A549 treated with dexamethasone at 1 μM for 4 hours (cell line): ENCODE data around the gene SLC25A11. TPM values are rescaled to one million over a fixed set of nuclear protein-coding genes. Genes with fewer than 3 reads are reported as not detected.

Source experiments
- total RNA-seq: library from RNA; stranded (reverse); fragments of 200-300 nt; extraction: Qiagen RNA extraction; gene quantifications from 5 replicates; pipeline ENCODE4 v1.2.3, GENCODE V29; 2022

SLC25A11 gene, protein sequence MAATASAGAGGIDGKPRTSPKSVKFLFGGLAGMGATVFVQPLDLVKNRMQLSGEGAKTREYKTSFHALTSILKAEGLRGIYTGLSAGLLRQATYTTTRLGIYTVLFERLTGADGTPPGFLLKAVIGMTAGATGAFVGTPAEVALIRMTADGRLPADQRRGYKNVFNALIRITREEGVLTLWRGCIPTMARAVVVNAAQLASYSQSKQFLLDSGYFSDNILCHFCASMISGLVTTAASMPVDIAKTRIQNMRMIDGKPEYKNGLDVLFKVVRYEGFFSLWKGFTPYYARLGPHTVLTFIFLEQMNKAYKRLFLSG
- 45.9 to 69.3 TPM (median 67.6 TPM) in 5 replicates for total RNA-seq

DNA sequence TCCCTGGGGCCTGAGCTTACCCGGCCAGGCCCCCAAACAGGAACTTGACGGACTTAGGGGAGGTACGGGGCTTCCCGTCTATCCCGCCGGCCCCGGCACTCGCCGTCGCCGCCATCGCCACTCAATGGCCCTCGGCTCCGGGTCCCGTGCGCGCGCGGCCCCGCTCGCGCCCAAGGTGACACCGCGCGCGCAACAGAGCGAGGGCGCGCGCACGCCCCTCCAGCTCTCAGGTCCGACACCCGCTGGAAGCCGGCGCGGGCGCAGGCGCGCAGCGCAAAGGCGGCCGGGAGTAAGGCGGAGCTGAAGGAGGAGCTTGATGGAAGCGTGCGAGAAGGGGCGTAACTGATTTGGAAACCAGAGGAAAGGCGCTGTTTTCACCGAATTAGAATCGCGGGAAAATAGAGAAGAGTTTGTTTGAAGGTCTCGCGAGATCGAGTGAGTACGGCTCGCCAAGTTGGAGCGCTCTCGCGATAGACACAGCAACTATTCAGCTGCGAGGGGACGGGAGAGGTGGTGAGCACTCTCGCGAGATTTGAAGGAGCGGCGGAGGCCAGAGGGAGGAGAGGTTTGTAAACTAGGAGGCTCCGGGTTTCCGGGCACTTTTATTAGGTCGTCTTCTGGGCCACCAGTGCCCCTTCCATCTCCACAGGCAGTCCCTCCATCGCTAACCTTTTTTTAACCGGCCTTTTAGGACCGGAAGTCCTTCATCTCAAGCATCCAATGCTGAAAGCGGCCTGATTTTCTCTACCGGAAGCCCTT is at the start of gene SLC25A11, which contains the start of gene RNF167:
SLC25A11 (minus strand) TSS at position 251 of the 759 bp plus-strand sequence; CDS start at position 115, 136 bp downstream.
RNF167 (plus strand) TSS at position 473 of the 759 bp plus-strand sequence. CDS start 642 bp downstream, outside the sequence.

GRCh38 chr17:4986951-4987766 is 47.3 kb upstream of the SLC25A11 start, which contains the start of gene CAMTA2:
Gene CAMTA2, minus strand, starts transcription at chr17:4987675. Its CDS starts 1,453 bp downstream, at chr17:4986222.

GRCh38 chr17:4967539-4968485 is 28.0 kb upstream of the SLC25A11 start, which contains the start of gene SPAG7:
Gene SPAG7, minus strand, starts transcription at chr17:4967817. Its CDS starts 13 bp downstream, at chr17:4967804.

DNA sequence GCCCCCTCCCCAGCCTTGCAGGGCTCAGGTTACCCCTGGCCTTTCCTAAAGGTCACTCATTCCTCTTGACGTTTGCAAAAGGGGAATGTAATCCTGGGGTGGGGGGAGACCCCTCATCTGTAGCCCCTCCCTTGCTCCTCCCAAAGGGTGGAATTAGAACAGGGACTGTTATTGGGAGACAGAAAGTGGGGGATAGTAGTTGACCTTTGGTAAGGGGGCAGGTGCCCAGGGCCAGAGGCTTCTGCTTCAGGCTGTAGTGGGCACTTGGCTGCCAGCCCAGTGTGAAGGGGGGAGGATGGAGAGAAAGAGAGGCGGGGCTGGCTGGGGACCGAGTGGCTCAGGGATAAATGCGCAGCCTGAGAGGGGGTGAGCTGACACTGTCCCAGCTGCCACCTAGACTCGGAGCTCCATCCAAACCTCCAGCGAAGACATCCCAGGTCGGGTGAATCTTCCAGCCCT is 10.9 kb upstream of the SLC25A11 start, which contains the start of gene ENO3:
ENO3 (plus strand) TSS at position 374 of the 459 bp plus-strand sequence. CDS start 711 bp downstream, outside the sequence.

GRCh38 chr17:4948166-4948930 is 8.5 kb upstream of the SLC25A11 start, which contains the start of gene PFN1:
Gene PFN1, minus strand, starts transcription at chr17:4948530. Its CDS starts 136 bp downstream, at chr17:4948394.

DNA sequence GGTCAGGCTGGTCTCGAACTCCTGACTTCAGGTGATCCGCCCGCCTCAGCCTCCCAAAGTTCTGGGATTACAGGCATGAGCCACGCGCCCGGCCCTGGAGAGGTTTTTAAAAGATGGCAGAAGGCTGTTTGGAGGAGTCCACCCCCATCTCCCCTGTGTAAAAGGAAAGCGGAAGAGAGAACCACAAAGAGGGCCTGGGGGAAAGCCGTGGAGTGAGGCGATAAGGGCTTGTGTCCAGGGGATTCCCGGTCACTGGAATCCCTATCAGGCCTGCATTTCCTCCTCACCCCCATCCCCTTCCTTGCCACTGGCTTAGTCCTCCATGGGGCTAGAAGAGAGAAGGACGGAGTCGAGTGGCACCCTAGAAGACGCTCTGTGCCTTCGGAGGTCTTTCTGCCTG is 7.9 kb downstream of the SLC25A11 start, which contains the start of gene GP1BA:
GP1BA (plus strand) TSS at position 315 of the 400 bp plus-strand sequence. CDS start 328 bp downstream, outside the sequence.

DNA sequence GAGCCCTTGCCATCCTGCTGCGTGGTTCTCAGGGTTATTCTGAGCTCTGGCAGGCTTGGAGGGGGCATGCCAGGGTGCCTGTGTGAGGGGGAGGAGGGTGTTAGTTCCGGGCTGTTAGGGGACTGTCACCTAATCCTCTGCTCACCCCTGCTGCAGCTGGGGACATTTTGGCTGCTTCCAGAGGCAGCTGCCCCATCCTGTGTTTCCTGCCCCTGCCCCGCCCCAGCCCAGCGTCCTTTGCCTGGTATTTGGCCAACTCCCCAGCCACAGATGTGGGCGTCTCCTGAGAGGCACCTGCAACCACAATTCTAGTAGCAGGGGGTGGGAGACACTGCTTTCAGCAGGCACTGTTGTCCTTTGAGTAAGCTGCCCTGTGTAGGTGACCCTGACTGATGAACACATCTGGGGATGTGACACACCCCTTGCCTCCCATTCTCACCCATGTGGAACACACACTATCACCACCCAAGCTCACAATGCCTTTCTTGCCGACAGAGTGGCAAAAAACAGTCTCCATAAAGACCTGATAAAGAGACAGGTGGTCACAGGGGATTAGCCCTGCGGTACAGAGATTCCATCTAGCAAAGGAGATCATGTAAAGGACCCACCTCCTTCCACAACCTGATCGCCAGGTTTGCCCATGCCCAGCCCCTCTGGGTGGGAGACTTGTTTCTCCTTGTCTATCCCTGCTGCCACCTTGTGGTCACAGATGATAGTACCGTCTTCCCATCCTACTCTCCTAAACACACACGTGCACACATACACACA is 36.6 kb downstream of the SLC25A11 start, which contains the start of gene CHRNE:
CHRNE (minus strand) TSS at position 48 of the 768 bp plus-strand sequence; CDS start at position 13, 35 bp downstream.

DNA sequence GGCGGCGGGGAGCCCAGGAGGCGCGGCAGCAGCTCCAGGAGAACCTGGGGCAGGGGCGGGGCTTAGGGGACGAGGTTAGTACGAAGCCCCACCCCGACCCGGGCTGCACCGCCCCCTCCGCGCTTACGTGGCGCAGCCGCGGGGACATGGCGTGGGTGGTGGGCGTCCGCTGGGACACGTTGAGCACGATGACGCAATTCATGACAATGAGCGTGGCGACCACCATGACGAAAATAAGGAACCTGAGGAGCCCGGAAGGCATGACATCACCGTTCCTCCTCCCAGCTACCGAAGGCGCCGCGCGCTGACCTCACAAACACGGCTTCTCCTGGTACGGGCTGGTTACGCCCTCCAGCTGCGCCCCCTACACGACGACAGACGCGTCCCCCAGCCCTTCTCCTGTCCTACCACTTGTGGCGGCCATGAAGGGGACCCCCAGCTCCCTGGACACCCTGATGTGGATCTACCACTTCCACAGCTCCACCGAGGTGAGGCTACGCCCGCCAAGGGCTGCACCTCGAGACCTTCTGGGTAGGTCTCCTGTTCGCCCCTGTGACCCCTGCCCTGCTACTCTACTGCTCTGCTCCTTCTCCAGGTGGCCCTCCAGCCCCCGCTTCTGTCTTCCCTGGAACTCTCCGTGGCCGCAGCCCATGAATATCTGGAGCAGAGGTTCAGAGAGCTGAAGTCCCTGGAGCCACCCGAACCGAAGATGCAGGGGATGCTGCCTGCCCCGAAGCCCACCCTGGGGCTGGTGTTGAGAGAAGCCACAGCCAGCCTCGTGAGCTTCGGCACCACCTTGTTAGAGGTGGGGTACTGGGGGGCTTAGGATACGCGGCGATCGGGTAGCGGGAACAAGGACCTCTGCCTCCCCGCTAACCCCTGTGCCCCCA is 40.3 kb downstream of the SLC25A11 start, which contains the start of gene C17orf107:
C17orf107 (plus strand) TSS at position 196 of the 890 bp plus-strand sequence; CDS start at position 423, 227 bp downstream.

Other genes with a start within 250 kb of the SLC25A11 start
- 53.4 to 77.7 TPM (median 76.7 TPM) in 5 replicates for gene PELP1, start 235.9 kb downstream of the SLC25A11 start, total RNA-seq
- gene ARRB2, start 229.4 kb downstream of the SLC25A11 start, total RNA-seq: 46.9 to 68.9 TPM (median 57.2 TPM) in 5 replicates
- 36.7 to 41.6 TPM (median 39.5 TPM) in 5 replicates for gene MED11, start 208.6 kb downstream of the SLC25A11 start, total RNA-seq
- gene ZMYND15, start 200.2 kb downstream of the SLC25A11 start, total RNA-seq: 0.32 to 0.52 TPM (median 0.40 TPM) in 5 replicates
- gene CXCL16, start 200.1 kb downstream of the SLC25A11 start, total RNA-seq: 13.7 to 21.8 TPM (median 21.1 TPM) in 5 replicates
- 0.34 to 1.2 TPM (median 0.66 TPM) in 5 replicates for gene TM4SF5, start 168.2 kb downstream of the SLC25A11 start, total RNA-seq
- 0.81 to 1.2 TPM (median 1.0 TPM) in 5 replicates for gene VMO1, start 153.7 kb downstream of the SLC25A11 start, total RNA-seq
- not detected in 5 replicates for gene GLTPD2, start 151.1 kb downstream of the SLC25A11 start, total RNA-seq
- 454 to 502 TPM (median 480 TPM) in 5 replicates for gene PSMB6, start 143.9 kb downstream of the SLC25A11 start, total RNA-seq
- gene PLD2, start 132.9 kb downstream of the SLC25A11 start, total RNA-seq: 16.1 to 28.8 TPM (median 21.3 TPM) in 5 replicates
- 37.4 to 64.7 TPM (median 58.2 TPM) in 5 replicates for gene MINK1, start 106.7 kb downstream of the SLC25A11 start, total RNA-seq
- gene C17orf107, start 40.5 kb downstream of the SLC25A11 start, total RNA-seq: 0.26 to 0.39 TPM (median 0.28 TPM) in 5 replicates
- gene CHRNE, start 36.9 kb downstream of the SLC25A11 start, total RNA-seq: 0.05 to 0.25 TPM (median 0.06 TPM) in 3 of 5 replicates, not detected in the others
- gene GP1BA, start 7.8 kb downstream of the SLC25A11 start, total RNA-seq: not detected in 5 replicates
- gene RNF167, start 222 bp upstream of the SLC25A11 start, total RNA-seq: 86.7 to 163 TPM (median 139 TPM) in 5 replicates
- 2,234 to 3,252 TPM (median 3,174 TPM) in 5 replicates for gene PFN1, start 8.5 kb upstream of the SLC25A11 start, total RNA-seq
- gene ENO3, start 11.1 kb upstream of the SLC25A11 start, total RNA-seq: 39.2 to 50.6 TPM (median 42.0 TPM) in 5 replicates
- gene SPAG7, start 27.8 kb upstream of the SLC25A11 start, total RNA-seq: 66.7 to 87.0 TPM (median 69.4 TPM) in 5 replicates
- gene CAMTA2, start 47.6 kb upstream of the SLC25A11 start, total RNA-seq: 19.4 to 41.9 TPM (median 36.7 TPM) in 5 replicates
- 1.0 to 1.9 TPM (median 1.5 TPM) in 5 replicates for gene INCA1, start 57.5 kb upstream of the SLC25A11 start, total RNA-seq
- gene KIF1C, start 57.9 kb upstream of the SLC25A11 start, total RNA-seq: 108 to 141 TPM (median 136 TPM) in 5 replicates
- 0.34 to 1.0 TPM (median 0.65 TPM) in 5 replicates for gene SLC52A1, start 95.4 kb upstream of the SLC25A11 start, total RNA-seq
- gene ZFP3, start 138.4 kb upstream of the SLC25A11 start, total RNA-seq: 0.84 to 1.4 TPM (median 1.1 TPM) in 5 replicates
- gene ZNF232, start 171.8 kb upstream of the SLC25A11 start, total RNA-seq: 3.6 to 4.2 TPM (median 3.8 TPM) in 5 replicates
- gene USP6, start 176.0 kb upstream of the SLC25A11 start, total RNA-seq: 0.02 to 0.05 TPM (median 0.02 TPM) in 5 replicates